Progenitor cell of endocrine pancreas (in vitro differentiated cells): ENCODE results near the gene UBE2E1. TPM values are rescaled to one million over a fixed set of nuclear protein-coding genes. Genes with fewer than 3 reads are reported as not detected.
"Not testable (repeated sequence)": the region's sequence is repeated elsewhere in the genome, so short reads cannot be mapped to it uniquely, and the experiment has no call there.

Experiments used
- DNase-seq: peaks from one replicate; pipeline ENCODE4 v3.0.0; 2021; ENCODE audit warnings: low spot score; ENCODE audit not compliant: unreplicated experiment
- H3K27ac Mint-ChIP-seq: 2 replicates; pipeline ENCODE4 v1.8.0; 2021; ENCODE audit warnings: mild to moderate bottlenecking, moderate library complexity, mixed read lengths
- H3K27me3 Mint-ChIP-seq: 2 replicates; pipeline ENCODE4 v1.8.0; 2021; ENCODE audit warnings: mixed read lengths
- H3K36me3 Mint-ChIP-seq: 2 replicates; pipeline ENCODE4 v1.8.0; 2022; ENCODE audit warnings: mixed read lengths; ENCODE audit not compliant: insufficient read depth
- H3K4me1 Mint-ChIP-seq: 2 replicates; pipeline ENCODE4 v1.8.0; 2021; ENCODE audit warnings: low read depth, mixed read lengths
- H3K4me3 Mint-ChIP-seq: 2 replicates; pipeline ENCODE4 v1.8.0; 2021; ENCODE audit warnings: low read depth, mild to moderate bottlenecking, moderate library complexity, mixed read lengths
- H3K9me3 Mint-ChIP-seq: 2 replicates; pipeline ENCODE4 v1.8.0; 2021; ENCODE audit warnings: low read depth, mixed read lengths
- CTCF ChIP-seq: fragments of 200-600 bp; sonication (generic); IDR thresholded peaks from one replicate; pipeline ENCODE4 v1.5.0; 2021; ENCODE audit warnings: antibody characterized with exemption, mild to moderate bottlenecking; ENCODE audit not compliant: unreplicated experiment
- total RNA-seq: library from RNA; stranded (reverse); gene quantifications from 2 replicates; pipeline ENCODE4 v1.2.1, GENCODE V29; 2021

UBE2E1 gene
- total RNA-seq, 1 donor from 2014 or later: 134 TPM

- Mint-ChIP-seq H3K27ac (peak overlapping the region; percentile 100), H3K4me1 (peaks cover 46% of the 10 kb centered on the region)
These were observed 110.6 kb downstream of the UBE2E1 start for GRCh38 chr3:23916152-23916885.

GRCh38 chr3:23916886-23917678, 111.3 kb downstream of the UBE2E1 start, which contains the start of the genes NKIRAS1 and RPL15:
TSS of gene NKIRAS1 (minus strand) at chr3:23916990. CDS start at chr3:23910904, 6,086 bp downstream.
TSS of gene RPL15 (plus strand) at chr3:23917132. CDS start at chr3:23917860, 728 bp downstream.
- Mint-ChIP-seq H3K4me1 (peaks cover 46% of the 10 kb centered on the region), H3K27ac (peak within 1 kb of the TSS; percentile 100), H3K27me3 (no peaks in the 10 kb centered on the region), H3K36me3 (peaks cover 28% of the 10 kb centered on the region), H3K4me3 (peak within 1 kb of the TSS; percentile 100), H3K9me3 (peaks cover 3% of the 10 kb centered on the region)
- DNase-seq: peak; percentile 94
- TF ChIP-seq CTCF: peak; percentile 54

More at GRCh38 chr3:23916152-23916885, 110.6 kb downstream of the UBE2E1 start:
- Mint-ChIP-seq H3K4me3 (peak overlapping the region; percentile 100), H3K36me3 (peaks cover 28% of the 10 kb centered on the region), H3K27me3 (no peaks in the 10 kb centered on the region), H3K9me3 (peaks cover 3% of the 10 kb centered on the region)
- no peak for DNase-seq
- no peak for TF ChIP-seq CTCF

- H3K4me3 Mint-ChIP-seq: peak overlapping the region; percentile 100
- H3K27ac Mint-ChIP-seq: peak overlapping the region; percentile 100
- H3K36me3 Mint-ChIP-seq: peaks cover 26% of the 10 kb centered on the region
- H3K9me3 Mint-ChIP-seq, H3K27me3 Mint-ChIP-seq, DNase-seq: not testable (repeated sequence)
- peaks cover 46% of the 10 kb centered on the region for H3K4me1 Mint-ChIP-seq
These were observed 112.0 kb downstream of the UBE2E1 start for GRCh38 chr3:23917679-23918303.

GRCh38 chr3:23918331-23918730, 112.6 kb downstream of the UBE2E1 start:
- Mint-ChIP-seq H3K27ac (peak overlapping the region; percentile 100), H3K4me1 (peaks cover 46% of the 10 kb centered on the region), H3K36me3 (peaks cover 27% of the 10 kb centered on the region), H3K4me3 (peak overlapping the region; percentile 100)
- not testable (repeated sequence) for DNase-seq, H3K27me3 Mint-ChIP-seq, H3K9me3 Mint-ChIP-seq

GRCh38 chr3:23919628-23920027, 113.9 kb downstream of the UBE2E1 start:
- no peak for DNase-seq
- Mint-ChIP-seq H3K9me3 (no peaks in the 10 kb centered on the region), H3K27me3 (no peaks in the 10 kb centered on the region), H3K27ac (no peak overlapping the region), H3K4me3 (peak overlapping the region; percentile 19), H3K4me1 (peaks cover 39% of the 10 kb centered on the region), H3K36me3 (peaks cover 27% of the 10 kb centered on the region)
- TF ChIP-seq CTCF: no peak

- H3K27ac Mint-ChIP-seq: peak overlapping the region; percentile 83
- H3K4me1 Mint-ChIP-seq: peaks cover 34% of the 10 kb centered on the region
- peak overlapping the region; percentile 19 for H3K4me3 Mint-ChIP-seq
- no peaks in the 10 kb centered on the region for H3K27me3 Mint-ChIP-seq
- no peaks in the 10 kb centered on the region for H3K9me3 Mint-ChIP-seq
- TF ChIP-seq CTCF: no peak
- DNase-seq: no peak
- peaks cover 27% of the 10 kb centered on the region for H3K36me3 Mint-ChIP-seq
These were observed 114.4 kb downstream of the UBE2E1 start for GRCh38 chr3:23920151-23920655.
